Cardiac fibroblast (primary cell): ENCODE measurements around the gene RUSC2.
"Not testable (repeated sequence)": the region's sequence is repeated elsewhere in the genome, so short reads cannot be mapped to it uniquely, and the experiment has no call there.

Experiments
- DNase-seq, 2 donors: peaks; one replicate each; pipeline versions ENCODE4 v3.0.0 to v3.0.0-alpha.2; 2010; ENCODE audit warnings: low read depth in 2 of 2
- H3K4me3 ChIP-seq, 2 donors: replicated peaks in 1 of 2; 1 replicate in 1 of 2; 2 replicates in 1 of 2; pipeline ENCODE4 v1.5.1; 2011; ENCODE audit warnings: low read depth in 2 of 2, low read length in 2 of 2, mild to moderate bottlenecking in 2 of 2, moderate library complexity in 1 of 2
- TF ChIP-seq, protein P1 (sequence below): IDR thresholded peaks from one replicate; pipeline ENCODE4 v1.5.1; 2011; ENCODE audit warnings: low read depth, mild to moderate bottlenecking, low read length, inconsistent platforms

RUSC2 gene

DNA sequence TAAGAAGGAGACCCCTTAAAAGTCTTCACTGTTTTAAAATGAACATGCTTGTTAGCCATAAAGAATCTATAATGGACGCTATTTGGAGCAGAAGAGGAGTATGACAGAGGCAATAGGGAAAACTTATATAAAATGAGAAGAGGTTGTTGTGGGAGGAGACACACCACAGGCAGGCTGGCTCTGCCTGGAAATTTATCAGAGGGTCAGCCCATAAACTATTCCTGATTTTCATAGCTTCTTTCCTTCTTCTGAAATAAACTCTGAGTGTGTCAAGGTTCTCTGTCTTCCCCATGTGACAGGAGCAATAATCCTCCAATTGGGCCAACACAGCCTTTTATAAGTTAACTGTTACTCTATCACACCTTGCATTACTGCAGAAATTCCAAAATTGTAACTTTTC, 19.6 kb upstream of the RUSC2 start:
- H3K4me3 ChIP-seq = no peak overlapping the region
- TF ChIP-seq, protein P1, sequence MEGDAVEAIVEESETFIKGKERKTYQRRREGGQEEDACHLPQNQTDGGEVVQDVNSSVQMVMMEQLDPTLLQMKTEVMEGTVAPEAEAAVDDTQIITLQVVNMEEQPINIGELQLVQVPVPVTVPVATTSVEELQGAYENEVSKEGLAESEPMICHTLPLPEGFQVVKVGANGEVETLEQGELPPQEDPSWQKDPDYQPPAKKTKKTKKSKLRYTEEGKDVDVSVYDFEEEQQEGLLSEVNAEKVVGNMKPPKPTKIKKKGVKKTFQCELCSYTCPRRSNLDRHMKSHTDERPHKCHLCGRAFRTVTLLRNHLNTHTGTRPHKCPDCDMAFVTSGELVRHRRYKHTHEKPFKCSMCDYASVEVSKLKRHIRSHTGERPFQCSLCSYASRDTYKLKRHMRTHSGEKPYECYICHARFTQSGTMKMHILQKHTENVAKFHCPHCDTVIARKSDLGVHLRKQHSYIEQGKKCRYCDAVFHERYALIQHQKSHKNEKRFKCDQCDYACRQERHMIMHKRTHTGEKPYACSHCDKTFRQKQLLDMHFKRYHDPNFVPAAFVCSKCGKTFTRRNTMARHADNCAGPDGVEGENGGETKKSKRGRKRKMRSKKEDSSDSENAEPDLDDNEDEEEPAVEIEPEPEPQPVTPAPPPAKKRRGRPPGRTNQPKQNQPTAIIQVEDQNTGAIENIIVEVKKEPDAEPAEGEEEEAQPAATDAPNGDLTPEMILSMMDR = no peak
- DNase-seq = no peak

DNA sequence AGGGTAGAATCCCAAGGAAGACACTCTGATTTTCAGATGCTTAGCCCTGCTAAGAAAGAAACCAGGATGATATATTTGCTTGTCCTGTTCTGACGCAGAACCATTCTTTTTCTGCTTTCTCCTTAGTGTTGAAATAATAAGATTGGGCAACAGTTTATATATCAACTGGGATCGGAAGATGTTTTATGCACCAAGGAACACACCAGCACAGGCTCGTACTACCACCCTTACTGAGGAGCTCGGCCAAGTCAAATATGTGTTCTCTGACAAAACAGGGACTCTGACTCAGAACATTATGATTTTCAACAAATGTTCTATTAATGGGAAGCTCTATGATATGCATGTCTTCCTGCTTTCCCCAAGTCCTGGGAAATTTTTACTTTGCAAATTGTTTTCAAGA, 19.0 kb upstream of the RUSC2 start:
- TF ChIP-seq, protein P1 = no peak
- DNase-seq = peak; percentile 89 to 97
- peak overlapping the region in 1 of 2 donors; percentile 22 for H3K4me3 ChIP-seq

DNA sequence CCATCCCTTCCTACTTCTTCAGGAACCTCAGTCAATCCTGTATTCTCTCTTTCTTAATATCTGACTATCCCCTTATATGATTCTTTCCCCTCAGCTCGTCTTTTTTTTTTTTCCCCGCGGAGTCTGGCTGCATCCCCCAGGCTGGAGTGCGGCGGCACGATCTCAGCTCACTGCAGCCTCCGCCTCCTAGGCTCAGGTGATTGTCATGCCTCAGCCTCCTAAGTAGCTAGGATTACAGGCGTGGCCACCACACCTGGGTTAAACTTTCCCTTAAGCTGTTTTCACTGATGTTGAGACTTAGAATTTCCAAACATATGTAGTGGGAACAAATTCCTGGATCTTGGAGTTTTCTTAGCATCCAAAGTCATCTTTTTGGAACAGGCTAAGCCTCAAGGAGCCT, 13.3 kb upstream of the RUSC2 start:
- H3K4me3 ChIP-seq = no peak overlapping the region
- TF ChIP-seq, protein P1 = no peak
- DNase-seq = no peak

DNA sequence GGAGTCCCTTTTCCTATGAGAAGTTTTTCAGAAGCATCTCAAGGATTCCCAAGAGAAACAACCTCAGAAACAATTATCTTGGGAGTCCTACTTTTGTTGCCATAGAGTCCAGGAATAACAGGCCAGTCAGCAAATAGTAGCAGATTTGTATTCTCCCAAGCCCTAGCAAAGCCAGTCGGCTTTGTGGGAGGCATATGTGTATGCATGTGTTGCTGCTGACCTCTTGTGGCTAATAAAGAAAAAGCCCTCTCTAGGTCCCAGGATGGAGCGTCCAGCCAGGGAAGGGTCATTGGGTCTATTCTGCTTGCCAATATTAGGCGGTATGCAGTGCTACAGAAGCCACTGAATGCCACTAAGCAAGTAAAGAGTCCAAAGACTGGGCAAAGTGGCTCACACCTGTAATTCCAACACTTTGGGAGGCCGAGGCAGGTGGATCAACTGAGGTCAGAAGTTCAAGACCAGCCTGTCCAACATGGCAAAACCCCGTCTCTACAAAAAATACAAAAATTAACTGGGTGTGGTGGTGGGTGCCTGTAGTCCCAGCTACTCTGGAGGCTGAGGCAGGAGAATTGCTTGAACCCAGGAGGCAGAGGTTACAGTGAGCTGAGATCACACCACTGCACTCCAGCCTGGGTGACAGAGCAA, 12.6 kb upstream of the RUSC2 start:
- not testable (repeated sequence) for H3K4me3 ChIP-seq
- DNase-seq = peak; percentile 93 to 94
- TF ChIP-seq, protein P1 = peak; percentile 91

DNA sequence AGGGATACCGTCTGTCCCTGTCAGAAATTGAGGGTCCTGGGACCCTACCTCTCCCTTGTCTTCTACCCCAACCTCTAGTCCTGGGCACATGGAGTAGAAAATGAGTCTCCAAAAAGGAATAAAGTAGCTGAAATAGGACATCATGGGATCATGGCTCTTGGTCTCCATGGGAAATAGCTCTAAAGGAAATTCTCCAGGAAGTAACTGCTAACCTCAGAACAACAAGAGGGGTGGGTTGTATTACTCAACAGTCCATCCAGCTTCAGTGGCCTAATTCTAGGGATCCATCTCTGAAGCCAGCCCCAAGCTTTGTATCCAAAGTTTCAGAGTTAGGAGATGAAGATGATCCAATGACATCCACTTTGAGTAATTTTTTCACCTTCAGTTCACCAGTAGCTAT, 11.0 kb upstream of the RUSC2 start:
- no peak overlapping the region for H3K4me3 ChIP-seq
- no peak for DNase-seq
- TF ChIP-seq, protein P1 = no peak

DNA sequence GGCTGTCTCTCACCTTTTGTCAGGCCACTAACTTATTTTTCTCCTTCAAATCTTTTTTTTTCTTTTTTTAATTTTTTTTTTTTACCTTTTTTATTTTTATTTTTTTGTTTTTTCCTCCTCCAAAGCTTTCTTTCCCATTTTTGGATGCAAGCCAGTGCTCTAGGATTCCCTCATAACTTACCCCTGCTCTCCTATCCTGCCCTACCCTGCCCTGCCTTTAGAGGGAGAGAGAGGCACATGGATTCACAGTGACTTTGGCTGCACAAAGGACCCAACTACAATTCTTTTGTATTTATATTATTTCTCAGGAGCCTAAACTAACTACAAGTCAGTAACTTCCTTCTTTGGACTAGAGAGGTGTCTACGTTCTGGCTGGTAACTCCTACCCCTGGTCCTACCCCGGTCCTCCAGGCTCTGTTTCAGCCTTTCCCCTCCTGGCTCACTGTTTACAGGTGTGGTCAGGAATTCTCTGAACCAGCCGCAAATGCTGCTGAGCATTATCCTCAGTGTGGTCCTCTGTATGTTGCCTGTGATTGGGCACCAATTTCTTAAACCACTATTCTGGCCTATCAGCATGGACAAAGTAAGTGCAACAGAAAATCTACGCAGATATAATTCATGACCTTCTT, 8.4 kb upstream of the RUSC2 start:
- DNase-seq = peak; percentile 84 to 87
- TF ChIP-seq, protein P1 = peak; percentile 94
- H3K4me3 ChIP-seq = no peak overlapping the region
